HG03575 (cell line): ENCODE data around the gene PNLIPRP2.

Experiments used
- ATAC-seq: cut with Tn5 transposase; IDR thresholded peaks from one replicate; pipeline ENCODE4 v1.9.1; 2021; ENCODE audit not compliant: unreplicated experiment, insufficient number of reproducible peaks, low FRiP score; ENCODE audit errors: extremely low read depth

PNLIPRP2 gene

DNA sequence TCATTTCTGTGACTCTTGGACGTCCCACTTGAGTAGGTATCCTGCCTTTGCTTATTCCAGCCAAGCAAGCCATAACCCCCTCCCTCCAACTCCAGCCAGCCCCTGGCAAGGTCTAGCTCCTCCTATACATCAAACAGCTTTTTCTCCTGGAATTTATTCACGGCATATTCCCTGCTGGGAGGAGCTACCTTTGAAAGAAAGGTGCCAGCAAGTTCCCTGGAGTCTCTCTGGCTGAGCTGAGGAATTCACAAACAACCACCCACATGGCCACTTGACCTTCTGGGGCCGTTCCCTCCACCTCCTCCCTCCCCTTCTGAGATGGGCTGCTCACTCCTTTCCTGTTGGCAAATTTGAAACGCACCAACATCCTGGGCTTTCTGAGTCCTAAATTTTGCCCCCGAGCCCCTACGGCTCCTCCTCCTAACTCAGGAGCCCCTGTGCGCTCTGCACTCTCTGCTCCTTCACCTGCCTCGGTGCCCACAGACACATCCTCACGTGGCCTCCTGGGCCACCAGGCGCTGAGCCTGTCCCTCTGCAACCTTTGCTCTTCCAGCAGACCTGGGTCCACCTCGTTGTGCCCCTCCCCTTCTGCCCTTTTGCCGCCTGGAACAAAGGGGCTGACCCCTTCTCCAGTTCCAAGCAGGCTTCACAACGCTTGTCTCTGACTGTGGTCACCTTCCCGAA lies 73.6 kb downstream of the PNLIPRP2 start:
- no peak for ATAC-seq
